Measurements from ENCODE around the gene VDR. TPM values are rescaled to one million over a fixed set of nuclear protein-coding genes. Genes with fewer than 3 reads are reported as not detected.

VDR gene
- total RNA-seq, 2 donors from 2014 or later: 143 to 154 TPM

DNA sequence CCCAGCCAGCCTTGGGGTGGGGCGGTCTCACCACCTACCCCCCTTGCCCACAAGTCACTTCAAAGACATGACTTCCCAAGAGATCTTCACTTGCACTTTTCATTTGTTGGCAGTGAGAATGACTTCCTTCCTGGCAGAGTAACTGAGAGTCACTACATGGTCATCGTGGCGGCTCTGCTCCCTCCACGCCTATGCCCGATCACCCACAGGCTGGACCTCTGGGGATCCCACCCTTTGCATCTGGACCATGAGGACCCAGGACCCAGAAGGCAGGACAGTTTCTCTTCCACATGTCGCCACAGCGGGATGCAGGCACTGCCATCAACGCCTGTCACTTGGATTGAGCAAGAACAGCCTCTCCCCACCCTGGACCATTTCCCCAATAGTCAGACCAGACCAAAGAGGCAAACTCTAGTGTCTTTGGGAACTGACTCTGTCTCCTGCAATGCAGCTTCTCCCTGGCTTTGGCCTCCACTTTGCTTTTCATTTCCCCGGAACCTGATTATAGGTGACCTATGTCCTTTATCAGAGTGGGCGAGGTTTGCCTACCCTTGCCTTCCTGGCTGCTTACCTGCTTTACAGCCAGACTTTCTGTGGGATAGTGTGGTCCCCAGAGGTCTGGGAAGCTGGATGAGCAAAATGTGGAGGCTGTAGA, 3.6 kb downstream of the VDR start:
- DNase-seq: peak in 1 of 2 donors; percentile 34
- ATAC-seq: peak; percentile 21
- intact Hi-C loops (cut with DNase I, micrococcal nuclease): loop anchor here in 1 of 2 donors (10.0 kb wide), 1 partner anchor 54 kb away; no protein-coding TSS in a partner anchor

DNA sequence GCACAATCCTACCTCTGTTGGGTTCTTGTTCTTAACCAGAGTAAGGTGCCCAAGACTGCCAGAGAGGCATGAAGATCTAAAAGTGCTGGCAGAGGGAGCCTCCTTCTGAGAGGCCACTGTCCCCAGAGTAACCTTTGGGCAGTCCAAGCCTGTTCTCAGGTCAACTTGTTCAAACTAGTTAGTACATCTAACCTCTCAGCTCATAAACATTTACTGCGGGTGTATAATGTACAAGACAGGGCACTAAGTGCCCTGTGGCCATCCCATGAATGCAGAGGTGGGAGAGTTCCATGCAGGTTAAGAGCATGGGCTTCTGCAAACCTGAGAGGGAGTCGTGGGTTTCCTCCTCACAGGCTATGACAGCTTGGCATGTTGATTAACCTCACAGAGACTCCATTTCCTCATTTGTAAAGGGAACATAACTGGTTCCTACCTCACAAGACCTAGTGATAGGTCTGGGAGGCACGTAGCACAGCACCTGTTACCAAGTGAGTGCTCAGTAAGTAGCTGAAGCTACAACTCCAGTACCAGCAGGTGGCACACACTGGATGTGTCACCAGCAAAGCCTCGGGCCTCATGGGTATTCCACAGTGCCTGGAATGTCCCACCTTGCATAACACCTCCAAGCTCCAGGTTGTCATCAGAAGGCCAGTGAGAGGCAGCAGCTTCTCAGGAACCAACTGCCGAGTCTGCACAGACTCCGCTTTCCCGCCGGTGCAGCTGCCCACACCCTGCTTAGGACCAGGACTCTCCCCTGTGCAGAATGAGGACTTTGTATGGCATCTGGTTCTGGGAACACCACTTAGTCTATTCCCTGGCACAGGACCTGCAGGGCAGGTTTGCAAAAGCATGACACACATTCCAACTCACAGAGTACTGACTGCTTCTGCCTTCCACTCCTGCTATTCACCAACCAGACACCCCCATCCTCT, 4.4 kb downstream of the VDR start:
- peak; percentile 59 to 84 for DNase-seq
- peak; percentile 27 for ATAC-seq
- intact Hi-C loops (cut with DNase I, micrococcal nuclease): loop anchor here in 1 of 2 donors (10.0 kb wide), 1 partner anchor 54 kb away; no protein-coding TSS in a partner anchor

DNA sequence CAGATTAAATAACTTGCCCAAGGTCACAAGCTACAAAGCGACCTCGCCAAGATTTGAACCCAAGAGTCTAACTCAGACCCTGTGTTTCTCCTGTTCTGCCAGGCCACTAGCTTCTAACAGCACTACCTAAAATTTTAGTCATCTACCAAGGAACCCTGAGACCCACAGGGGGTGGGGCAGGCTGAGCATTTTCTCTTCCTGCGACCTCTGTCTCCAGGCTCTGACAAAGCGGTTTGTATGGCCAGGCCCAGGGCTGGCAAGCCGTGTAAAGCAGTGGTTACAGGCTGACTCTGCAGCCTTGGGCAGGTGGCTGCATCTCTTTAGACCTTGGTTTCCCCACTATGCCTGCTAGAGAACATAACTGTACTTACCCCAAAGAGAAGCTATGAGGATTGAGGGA, 5.3 kb downstream of the VDR start:
- DNase-seq (no peak), ATAC-seq (no peak)
- intact Hi-C loops (cut with DNase I, micrococcal nuclease): no loop called here

DNA sequence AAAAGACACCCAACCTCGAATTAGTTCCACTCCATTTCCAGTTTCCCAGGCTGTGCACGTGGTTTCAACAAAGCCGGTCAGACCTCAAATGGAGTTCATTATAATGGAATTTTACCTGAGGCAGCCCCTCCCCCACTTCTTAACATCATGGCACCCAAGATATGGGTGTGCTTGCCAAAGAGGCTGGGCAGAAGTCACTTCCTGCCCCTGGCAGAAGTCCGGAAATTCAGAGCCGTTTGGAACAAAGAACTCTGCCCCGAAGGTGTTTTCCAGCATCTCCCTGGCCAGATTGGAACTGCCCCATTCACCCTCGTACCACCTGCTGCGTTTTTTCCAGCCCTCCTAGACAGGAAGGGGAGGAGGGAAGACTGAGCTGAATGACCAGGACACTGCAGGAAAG, 8.2 kb downstream of the VDR start:
- DNase-seq: peak; percentile 57 to 82
- intact Hi-C loops (cut with DNase I, micrococcal nuclease): no loop called here
- peak; percentile 40 for ATAC-seq

DNA sequence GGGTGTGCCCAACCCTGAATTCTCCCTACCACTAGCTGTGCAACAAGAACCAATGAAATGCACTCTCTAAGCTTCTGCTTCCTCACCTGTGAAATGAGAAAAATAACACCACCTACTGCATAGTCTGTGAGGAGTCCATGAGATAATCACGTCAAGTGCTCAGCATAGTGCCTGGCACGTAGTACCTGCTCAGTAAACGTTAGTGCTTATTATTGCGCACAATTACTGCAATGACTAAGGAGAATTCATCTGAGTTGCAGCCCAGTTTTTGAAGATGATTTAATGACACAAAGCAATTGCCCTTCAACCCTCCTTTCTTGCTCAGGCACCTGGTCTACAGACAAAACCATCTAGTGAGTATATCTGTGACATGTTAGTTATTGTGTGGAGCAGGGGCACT, 8.8 kb downstream of the VDR start:
- no peak for DNase-seq
- peak; percentile 34 for ATAC-seq
- intact Hi-C loops (cut with DNase I, micrococcal nuclease): no loop called here

DNA sequence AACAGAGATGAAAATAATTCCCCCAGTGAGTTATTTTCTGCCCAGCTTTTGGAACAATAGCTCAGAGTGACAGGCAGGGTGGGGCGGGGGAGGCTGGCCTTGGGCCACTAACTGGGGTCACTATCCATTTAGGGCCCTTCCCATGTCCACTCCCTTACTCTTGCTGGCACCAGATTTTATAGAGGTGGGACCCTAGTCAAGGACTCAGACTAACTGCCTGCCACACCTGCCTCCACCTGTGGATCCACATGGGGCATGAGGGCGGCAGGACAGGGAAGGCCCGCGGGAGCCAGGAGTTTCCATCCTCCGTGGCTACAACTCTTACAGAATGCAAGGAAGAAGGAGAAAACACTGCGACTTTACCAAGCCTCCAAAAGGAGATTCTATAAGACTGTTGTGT, 10.1 kb downstream of the VDR start:
- peak; percentile 60 to 77 for DNase-seq
- peak; percentile 75 for ATAC-seq
- intact Hi-C loops (cut with DNase I, micrococcal nuclease): no loop called here

DNA sequence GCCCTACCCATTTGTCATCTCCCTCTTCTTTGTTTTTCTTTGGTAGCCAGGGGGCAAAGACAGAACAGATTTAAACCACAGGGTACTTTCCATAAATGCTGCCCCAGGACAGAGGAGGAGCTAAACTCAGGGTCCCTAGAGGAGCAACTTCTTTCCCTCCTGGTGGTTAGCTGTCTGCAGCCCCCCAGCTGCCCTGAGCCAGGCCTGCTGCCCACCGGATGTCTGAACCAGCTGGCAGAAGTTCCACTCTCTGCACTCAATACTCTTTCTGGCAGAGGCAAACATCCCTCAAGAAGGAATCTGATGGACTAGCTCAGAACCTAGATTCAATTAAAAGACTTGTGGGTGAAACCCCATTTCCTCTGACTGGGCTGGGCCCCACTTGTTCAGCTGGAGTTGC, 10.7 kb downstream of the VDR start:
- DNase-seq: no peak
- intact Hi-C loops (cut with DNase I, micrococcal nuclease): no loop called here
- ATAC-seq: no peak

DNA sequence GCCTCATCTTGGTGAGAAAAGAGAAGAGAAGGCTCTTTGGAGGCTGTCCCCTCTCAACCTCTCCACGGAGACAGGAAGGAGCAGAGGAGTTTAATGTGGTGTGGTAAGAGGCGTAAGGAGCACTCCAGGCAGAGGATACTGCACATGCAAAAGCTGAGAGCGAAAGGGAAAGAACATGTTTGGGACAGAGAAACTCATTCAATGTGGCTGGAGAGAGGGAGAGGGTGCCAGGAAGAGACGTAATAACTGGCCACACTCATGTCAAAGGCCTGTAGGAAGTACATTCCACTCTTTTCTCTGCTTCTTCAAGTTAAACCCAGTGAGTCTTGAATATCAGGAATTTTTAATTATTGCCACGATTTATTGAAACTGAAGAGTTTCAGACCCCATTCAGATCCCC, 12.0 kb downstream of the VDR start:
- no peak for DNase-seq
- intact Hi-C loops (cut with DNase I, micrococcal nuclease): no loop called here
- ATAC-seq: no peak

DNA sequence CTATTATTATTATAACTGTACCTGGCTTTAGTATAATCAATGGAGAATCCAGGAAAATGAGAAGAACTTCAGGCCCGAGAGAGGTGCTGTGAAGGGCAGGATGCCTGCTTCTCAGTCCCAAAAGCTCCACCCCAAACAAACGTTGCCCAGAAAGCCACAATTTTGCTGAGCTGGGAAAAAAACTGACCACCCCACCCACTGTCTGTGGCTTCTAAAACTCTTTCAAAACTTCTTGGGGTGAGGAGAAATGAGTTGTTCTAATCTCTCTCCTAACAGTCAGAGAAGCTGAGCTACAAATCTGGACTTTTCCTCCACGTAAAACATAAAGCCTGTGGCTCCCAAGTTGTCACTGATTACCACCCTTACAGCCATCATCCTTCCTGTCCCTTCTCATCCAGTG, 13.4 kb downstream of the VDR start:
- ATAC-seq (no peak), DNase-seq (no peak)
- intact Hi-C loops (cut with DNase I, micrococcal nuclease): no loop called here

DNA sequence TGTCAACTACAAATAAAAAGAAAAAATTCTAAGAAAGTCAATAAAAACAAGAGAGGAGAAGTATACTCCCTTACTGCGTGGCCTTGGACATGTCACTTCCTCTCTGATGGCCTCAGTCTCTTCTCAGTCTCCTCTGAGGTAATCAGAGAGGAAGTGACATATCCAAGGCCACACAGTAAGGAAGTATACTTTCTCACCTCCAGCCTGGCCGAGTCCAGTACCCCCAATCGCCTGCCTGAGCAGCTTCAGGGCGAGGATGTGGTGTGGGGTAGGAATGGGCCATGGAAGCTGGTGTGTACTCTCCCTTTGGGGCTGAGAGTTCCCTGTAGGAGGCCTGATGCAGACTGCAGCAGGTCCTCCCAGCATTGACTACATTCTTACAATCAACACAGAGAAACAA, 15.8 kb downstream of the VDR start:
- intact Hi-C loops (cut with DNase I, micrococcal nuclease): no loop called here
- DNase-seq (no peak), ATAC-seq (peak; percentile 53)

DNA sequence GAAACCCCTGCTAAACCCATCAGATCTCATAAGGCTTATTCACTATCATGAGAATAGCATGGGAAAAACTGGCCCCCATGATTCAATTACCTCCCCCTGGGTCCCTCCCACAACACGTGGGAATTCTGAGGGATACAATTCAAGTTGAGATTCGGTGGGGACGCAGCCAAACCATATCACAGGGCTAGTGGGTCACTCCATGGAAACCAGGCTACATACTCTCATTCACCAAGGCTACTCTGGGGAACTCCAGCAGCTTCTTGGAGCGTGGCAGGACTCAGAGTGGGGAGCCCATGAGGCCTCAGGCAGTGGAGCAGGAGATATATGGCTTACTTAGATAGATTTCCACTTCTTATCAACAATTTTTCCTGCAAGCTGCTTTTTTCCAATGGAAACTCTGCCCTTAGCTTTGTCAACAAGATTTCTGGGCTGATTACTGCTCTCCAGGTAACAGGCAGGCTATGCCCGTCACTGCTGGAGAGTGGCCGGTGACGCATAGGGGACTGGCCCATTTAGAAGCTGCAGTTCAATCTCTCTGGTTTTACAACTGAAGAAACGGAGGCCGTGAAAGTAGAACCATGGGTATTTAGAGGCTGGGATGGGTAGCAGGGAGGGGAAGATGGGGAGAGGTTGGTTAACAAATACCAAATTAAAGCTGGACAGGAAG, 16.5 kb downstream of the VDR start:
- DNase-seq (no peak), ATAC-seq (no peak)
- intact Hi-C loops (cut with DNase I, micrococcal nuclease): no loop called here

DNA sequence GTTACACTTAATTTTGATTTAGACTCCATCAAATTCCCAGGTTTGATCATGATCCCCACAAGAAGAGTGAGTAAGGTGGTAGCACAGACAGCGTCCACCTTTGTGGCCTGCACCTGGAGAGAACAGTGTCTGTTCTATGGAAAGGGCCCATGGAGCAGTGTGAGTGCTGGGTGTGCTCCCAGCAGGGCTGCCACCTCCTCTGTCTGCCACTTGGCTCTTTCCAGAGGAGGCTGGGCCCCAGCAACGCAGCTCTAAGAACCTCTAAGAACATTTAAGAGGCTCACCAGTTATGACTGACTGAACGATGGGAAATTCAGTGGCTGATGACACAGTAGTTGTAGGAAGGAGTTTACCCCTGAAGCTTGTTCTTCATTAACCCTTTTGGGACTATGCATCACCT, 17.3 kb downstream of the VDR start:
- ATAC-seq (no peak), DNase-seq (no peak)
- intact Hi-C loops (cut with DNase I, micrococcal nuclease): no loop called here

DNA sequence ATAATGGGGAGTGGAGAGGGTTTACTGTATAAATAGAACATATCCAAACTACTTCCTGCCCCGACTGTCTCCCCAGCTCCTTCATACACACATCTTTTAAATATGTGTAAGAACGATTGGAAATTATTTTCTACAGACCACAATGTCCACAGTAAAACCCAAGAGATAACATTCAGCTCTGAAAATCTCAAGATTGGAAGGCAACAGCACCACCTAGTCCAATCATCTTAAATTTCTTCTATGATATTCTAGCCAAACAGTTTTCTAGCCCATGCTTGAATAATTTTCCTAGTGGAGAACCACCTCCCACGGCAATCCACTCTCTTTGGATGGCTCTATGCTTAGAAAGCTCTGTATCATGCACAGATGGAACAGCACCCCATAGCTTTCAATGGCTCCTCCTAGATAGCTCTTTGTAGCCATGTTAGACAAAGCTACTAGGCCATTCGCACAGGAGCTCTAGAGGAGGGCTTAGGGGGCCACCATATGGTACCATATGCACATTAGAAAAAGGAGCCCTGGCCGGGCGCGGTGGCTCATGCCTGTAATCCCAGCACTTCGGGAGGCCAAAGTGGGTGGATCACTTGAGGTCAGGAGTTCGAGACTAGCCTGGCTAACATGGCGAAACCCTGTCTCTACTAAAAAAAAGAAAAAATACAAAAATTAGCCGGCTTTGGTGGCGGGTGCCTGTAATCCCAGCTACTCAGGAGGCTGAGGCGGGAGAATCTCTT, 18.1 kb downstream of the VDR start:
- intact Hi-C loops (cut with DNase I, micrococcal nuclease): no loop called here
- DNase-seq (no peak), ATAC-seq (no peak)

DNA sequence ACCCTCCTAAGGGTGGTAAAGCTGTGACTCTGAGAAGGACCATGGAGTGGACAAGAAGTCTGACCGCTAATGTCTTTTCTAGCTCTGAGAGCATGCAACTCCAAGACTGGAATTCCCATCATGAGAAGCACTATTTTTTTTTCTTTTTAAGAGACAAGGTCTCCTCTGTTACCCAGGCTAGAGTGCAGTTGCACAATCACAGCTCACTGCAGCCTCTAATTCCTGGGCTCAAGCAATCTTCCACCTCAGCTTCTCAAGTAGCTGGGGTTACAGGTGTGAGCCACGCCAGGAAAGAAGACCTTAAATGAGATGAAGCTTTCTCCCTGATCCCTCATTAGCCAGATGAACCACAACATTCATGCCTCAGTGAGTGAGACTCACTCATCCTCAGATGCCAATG, 19.2 kb downstream of the VDR start:
- DNase-seq: no peak
- no peak for ATAC-seq

DNA sequence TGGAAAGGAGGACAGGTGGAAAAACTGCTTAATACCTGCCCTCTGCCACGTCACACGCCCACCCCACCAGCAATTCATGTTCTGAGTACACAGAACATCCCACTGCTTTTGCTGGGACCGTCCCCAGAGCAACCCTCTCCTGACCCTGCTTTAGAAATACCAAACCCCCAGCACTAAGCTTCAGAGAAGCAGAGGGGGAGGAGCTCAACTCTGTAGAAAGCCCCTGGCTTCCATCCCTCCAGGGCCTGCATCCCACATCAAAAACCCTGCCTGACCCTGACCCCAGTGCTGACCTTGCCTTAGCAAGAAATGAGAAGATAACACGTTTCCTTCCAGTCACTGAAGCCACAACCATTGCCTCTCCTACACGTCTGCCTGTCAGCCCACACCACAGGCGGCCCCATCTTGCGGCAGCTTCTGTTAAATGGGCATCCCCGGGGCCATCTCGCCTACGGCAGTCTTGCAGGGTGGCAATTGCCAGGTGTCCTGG, 19.7 kb downstream of the VDR start:
- intact Hi-C loops (cut with DNase I, micrococcal nuclease): no loop called here
- DNase-seq: no peak
- ATAC-seq: no peak

More for the DNA sequence above, 19.2 kb downstream of the VDR start:
- intact Hi-C loops (cut with DNase I, micrococcal nuclease): no loop called here

DNA sequence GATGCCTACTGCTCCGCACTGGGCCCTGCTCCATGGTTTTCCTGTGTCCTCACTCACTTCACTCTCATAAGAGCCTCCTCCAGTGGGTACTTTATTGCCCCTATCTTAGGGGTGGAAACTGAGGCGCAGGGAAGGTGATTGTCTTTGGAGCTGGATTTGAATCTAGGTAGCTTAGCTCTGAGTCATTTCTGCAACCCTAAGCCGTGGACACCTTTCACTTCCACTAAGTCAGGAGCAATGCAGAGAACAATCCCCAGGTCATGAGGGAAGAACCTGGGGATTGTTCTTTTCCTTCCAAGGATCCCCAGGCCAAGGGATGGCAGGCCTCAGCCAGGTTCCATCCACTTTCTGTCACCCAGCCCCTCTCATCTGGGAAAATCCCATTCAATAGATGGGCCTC, 20.3 kb downstream of the VDR start:
- intact Hi-C loops (cut with DNase I, micrococcal nuclease): no loop called here
- no peak for DNase-seq

DNA sequence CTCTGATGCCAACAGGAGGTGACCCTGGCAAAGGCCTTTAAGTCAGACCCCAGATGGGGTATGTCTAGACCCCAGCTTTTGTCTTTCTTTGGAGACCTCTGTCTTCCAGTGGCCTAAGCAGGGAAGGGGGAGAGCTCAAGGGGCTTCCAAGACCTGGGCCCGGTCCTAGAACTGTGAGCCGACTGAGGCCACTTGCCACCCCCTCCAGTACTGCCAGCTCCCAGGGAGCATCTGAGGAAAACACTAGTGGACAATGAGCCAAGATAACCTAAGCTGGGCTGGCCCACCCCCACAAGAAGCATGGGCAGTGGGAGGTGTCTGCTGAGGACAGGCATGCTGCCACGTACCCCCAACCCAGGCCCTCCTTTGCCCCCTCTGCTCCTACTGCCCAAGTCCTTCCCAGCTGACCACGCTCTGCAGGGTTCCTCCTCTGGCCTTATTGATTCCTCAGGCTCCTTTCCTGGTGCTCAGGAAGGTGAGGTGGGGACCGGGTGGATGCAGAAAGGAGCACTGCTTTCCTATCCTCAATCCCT, 21.1 kb downstream of the VDR start:
- DNase-seq (no peak), ATAC-seq (no peak)
- intact Hi-C loops (cut with DNase I, micrococcal nuclease): no loop called here

More for the DNA sequence above, 20.3 kb downstream of the VDR start:
- ATAC-seq: no peak

DNA sequence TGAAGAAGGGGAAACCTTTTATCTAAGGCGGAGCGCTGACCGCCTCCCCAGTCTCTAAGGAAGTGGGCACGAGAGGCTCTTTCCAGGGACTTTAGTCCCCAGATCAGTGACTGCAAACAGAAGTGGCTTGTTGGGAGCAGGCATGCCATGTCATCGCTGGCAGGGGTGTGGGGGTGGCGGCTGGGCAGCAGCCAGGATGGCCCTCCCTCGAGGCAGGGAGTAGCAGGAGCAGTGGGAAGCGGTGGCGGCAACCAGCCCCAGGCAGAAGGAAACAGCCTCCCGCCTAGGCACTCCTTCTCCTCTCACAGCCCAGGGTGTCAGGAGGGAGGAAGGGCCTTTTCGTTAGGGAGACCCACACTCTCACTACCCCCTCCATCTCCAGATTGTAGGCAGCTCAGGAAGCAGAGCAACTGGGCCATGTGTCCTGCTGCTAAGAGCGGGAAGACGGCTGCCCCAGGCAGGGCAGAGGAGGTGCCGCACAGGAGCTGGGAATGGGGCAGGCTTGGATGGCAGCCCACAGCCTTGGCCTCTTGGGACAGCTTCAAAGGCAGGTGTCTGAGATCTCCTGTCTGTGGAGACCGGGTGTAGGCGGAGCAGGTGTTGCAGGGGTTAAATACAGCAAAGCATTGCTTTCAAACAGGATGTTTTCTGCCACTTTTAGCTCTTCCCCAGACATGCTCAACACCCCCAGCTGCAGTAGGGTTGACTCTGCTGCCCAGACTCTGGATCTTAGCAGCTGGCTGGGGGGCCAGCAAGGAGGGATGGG, 21.8 kb downstream of the VDR start:
- DNase-seq (peak; percentile 62 to 71), ATAC-seq (peak; percentile 85)
- intact Hi-C loops (cut with DNase I, micrococcal nuclease): no loop called here
